PC-9 (cell line): ENCODE measurements around the gene SNCAIP. TPM values are rescaled to one million over a fixed set of nuclear protein-coding genes. Genes with fewer than 3 reads are reported as not detected.

Source experiments
- BruUV-seq: library from RNA; stranded (reverse); fragments of 400-500 nt; replicated peaks from 2 replicates; lab custom pipeline; 2021; lab: Mats Ljungman, UMichigan
- CTCF ChIA-PET: fragments of 300-600 bp; sonication (Branson Sonifier 250); formaldehyde crosslinking; loops from one replicate; lab custom pipeline; 2022; ENCODE audit warnings: antibody characterized with exemption; lab: Charles Lee
- POLR2A ChIA-PET: fragments of 300-600 bp; sonication (Branson Sonifier 250); formaldehyde crosslinking; loops from one replicate; lab custom pipeline; 2022; ENCODE audit warnings: antibody characterized with exemption; ENCODE audit not compliant: unreplicated experiment; lab: Charles Lee
- DNase-seq, 2 experiments: peaks; one replicate each; pipeline versions ENCODE4 v3.0.0 to v3.0.0-alpha.2; 2015 to 2022; ENCODE audit warnings: mixed read lengths in 1 of 2
- H2AFZ ChIP-seq: fragments of 200-600 bp; sonication (generic); 2 replicates; pipeline ENCODE4 v1.8.1; 2017; ENCODE audit warnings: antibody characterized with exemption
- H3F3A ChIP-seq: fragments of 200-600 bp; sonication (generic); 2 replicates; pipeline ENCODE4 v1.8.1; 2017; ENCODE audit warnings: antibody characterized with exemption, mild to moderate bottlenecking, low read depth; ENCODE audit not compliant: insufficient read depth
- H3K27ac ChIP-seq: fragments of 200-600 bp; sonication (generic); 2 replicates; pipeline ENCODE4 v1.6.1; 2016; ENCODE audit warnings: mixed run types
- H3K27me3 ChIP-seq: fragments of 200-600 bp; sonication (generic); 2 replicates; pipeline ENCODE4 v1.6.1; 2016; ENCODE audit warnings: low read depth, mixed run types; ENCODE audit not compliant: insufficient read depth
- H3K36me3 ChIP-seq: fragments of 200-600 bp; sonication (generic); 2 replicates; pipeline ENCODE4 v1.6.1; 2016; ENCODE audit warnings: low read depth, mixed run types
- H3K4me1 ChIP-seq: fragments of 200-600 bp; sonication (generic); replicated peaks from 2 replicates; pipeline ENCODE4 v1.6.1; 2016; ENCODE audit warnings: mixed run types; ENCODE audit not compliant: insufficient read depth
- H3K4me2 ChIP-seq: fragments of 200-600 bp; sonication (generic); 2 replicates; pipeline ENCODE4 v1.6.1; 2017; ENCODE audit warnings: mixed run types
- H3K4me3 ChIP-seq: fragments of 200-600 bp; sonication (generic); 2 replicates; pipeline ENCODE4 v1.6.1; 2016; ENCODE audit warnings: mixed run types
- H3K79me2 ChIP-seq: fragments of 200-600 bp; sonication (generic); 2 replicates; pipeline ENCODE4 v1.6.1; 2017; ENCODE audit warnings: low read depth, mixed run types
- H3K9me2 ChIP-seq: fragments of 200-600 bp; sonication (generic); 2 replicates; pipeline ENCODE4 v1.8.1; 2017; ENCODE audit warnings: mild to moderate bottlenecking; ENCODE audit not compliant: insufficient read depth
- H3K9me3 ChIP-seq: fragments of 200-600 bp; sonication (generic); 2 replicates; pipeline ENCODE4 v1.8.1; 2016; ENCODE audit warnings: low read depth; ENCODE audit not compliant: insufficient read depth
- H4K20me1 ChIP-seq: fragments of 200-600 bp; sonication (generic); 2 replicates; pipeline ENCODE4 v1.8.1; 2017; ENCODE audit not compliant: insufficient read depth
- CTCF ChIP-seq: fragments of 200-600 bp; sonication (generic); conservative IDR thresholded peaks from 2 replicates; pipeline ENCODE4 v1.6.1; 2017; ENCODE audit warnings: mixed run types, antibody characterized with exemption, mild to moderate bottlenecking, moderate library complexity
- EZH2 ChIP-seq: fragments of 200-600 bp; sonication (generic); IDR thresholded peaks from 2 replicates; pipeline ENCODE4 v1.8.0; 2017; ENCODE audit warnings: antibody characterized with exemption, low read depth
- intact Hi-C: fragments of 100-400 bp; cut with micrococcal nuclease; formaldehyde crosslinking; loops from one replicate; pipeline ENCODE4 v1.10.0; 2022; ENCODE audit not compliant: unreplicated experiment
- total RNA-seq: library from RNA; stranded (reverse); gene quantifications from 2 replicates; pipeline ENCODE4 v1.2.3, GENCODE V29; 2021

Gene SNCAIP
- total RNA-seq, 1 experiment from 2014 or later = not detected

- ChIA-PET POLR2A (no interaction called here), CTCF (no interaction called here)
- Histone ChIP-seq H3F3A (no peaks in the 10 kb centered on the region), H3K79me2 (no peaks in the 10 kb centered on the region), H3K27me3 (no peaks in the 10 kb centered on the region), H3K4me3 (no peak overlapping the region), H3K36me3 (no peaks in the 10 kb centered on the region), H3K4me1 (no peaks in the 10 kb centered on the region), H3K27ac (no peak overlapping the region), H3K4me2 (no peak overlapping the region), H2AFZ (no peak overlapping the region), H4K20me1 (no peaks in the 10 kb centered on the region), H3K9me2 (no peaks in the 10 kb centered on the region), H3K9me3 (no peaks in the 10 kb centered on the region)
- intact Hi-C loops = no loop called here
- no TSS peak for BruUV-seq
- DNase-seq = no peak
- TF ChIP-seq CTCF = no peak
- TF ChIP-seq EZH2 = no peak
Observed at GRCh38 chr5:122436615-122437014, 124.6 kb downstream of the SNCAIP start.

DNA sequence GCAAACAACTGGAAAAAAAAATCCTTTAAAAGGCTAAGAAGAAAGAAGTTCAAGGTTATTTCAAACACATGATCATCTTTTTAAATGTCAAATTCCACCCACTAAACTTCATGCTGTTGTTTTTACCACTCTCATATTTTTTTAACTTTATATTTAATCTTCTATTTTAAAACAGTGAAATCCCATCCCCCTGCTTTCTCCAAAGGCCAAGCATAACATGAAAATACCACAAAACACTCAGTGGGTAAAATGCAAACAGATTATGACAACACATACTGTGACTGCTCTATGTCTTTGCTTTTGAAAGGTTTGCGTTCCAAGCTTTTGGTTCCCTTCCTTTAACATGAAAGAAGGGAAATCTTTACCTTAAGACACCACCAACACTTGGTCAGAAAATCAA lies 127.6 kb downstream of the SNCAIP start:
- Histone ChIP-seq H3K27ac (no peak overlapping the region), H3K79me2 (no peaks in the 10 kb centered on the region), H2AFZ (no peak overlapping the region), H3K27me3 (no peaks in the 10 kb centered on the region), H3F3A (no peaks in the 10 kb centered on the region), H3K4me3 (no peak overlapping the region), H3K9me3 (no peaks in the 10 kb centered on the region), H3K4me2 (no peak overlapping the region), H3K9me2 (0 out of 2 replicates have a peak, but pooled peaks cover 3% of the 10 kb centered on the region), H4K20me1 (no peaks in the 10 kb centered on the region), H3K4me1 (no peaks in the 10 kb centered on the region), H3K36me3 (no peaks in the 10 kb centered on the region)
- ChIA-PET CTCF (no interaction called here), POLR2A (no interaction called here)
- BruUV-seq = no TSS peak
- DNase-seq = no peak
- TF ChIP-seq EZH2 (no peak), CTCF (no peak)
- intact Hi-C loops = no loop called here

DNA sequence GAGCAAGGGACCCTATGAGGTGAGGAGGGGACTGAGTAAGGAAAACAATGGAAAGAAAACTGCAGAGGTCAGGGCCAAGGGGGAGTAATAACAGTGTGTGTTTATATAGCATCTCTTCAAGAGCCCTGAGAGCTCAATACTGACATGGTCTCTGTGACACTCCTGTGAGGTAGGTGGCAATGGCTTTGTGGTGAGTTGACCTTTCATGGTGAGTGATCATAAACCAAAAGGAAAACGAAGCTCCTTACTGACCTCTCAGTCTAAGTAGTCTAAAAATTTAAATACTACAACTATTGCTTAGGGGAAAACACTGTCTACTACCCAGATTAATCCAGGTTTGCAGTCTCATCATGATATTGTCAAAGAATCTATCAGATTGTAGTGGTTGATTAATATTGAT lies 130.9 kb downstream of the SNCAIP start:
- intact Hi-C loops = no loop called here

More for the DNA sequence above, 130.9 kb downstream of the SNCAIP start:
- H3K9me3 ChIP-seq = no peaks in the 10 kb centered on the region
- no TSS peak for BruUV-seq
- no peak for TF ChIP-seq CTCF
- no peak for TF ChIP-seq EZH2
- H3K36me3 ChIP-seq = no peaks in the 10 kb centered on the region
- no peak overlapping the region for H3K4me2 ChIP-seq
- no peak for DNase-seq
- H3K27me3 ChIP-seq = no peaks in the 10 kb centered on the region
- ChIA-PET CTCF (no interaction called here), POLR2A (no interaction called here)
- H3K4me3 ChIP-seq = no peak overlapping the region
- H2AFZ ChIP-seq = no peak overlapping the region
- no peaks in the 10 kb centered on the region for H3F3A ChIP-seq
- H3K4me1 ChIP-seq = no peaks in the 10 kb centered on the region
- H3K27ac ChIP-seq = no peak overlapping the region
- no peaks in the 10 kb centered on the region for H4K20me1 ChIP-seq
- H3K79me2 ChIP-seq = no peaks in the 10 kb centered on the region
- 0 out of 2 replicates have a peak, but pooled peaks cover 3% of the 10 kb centered on the region for H3K9me2 ChIP-seq
